ENCODE measurements around the gene ZCCHC24. TPM values are rescaled to one million over a fixed set of nuclear protein-coding genes. Genes with fewer than 3 reads are reported as not detected.

Gene ZCCHC24
- total and polyA plus RNA-seq, 2 donors from 2014 or later: 8.4 to 21.3 TPM

DNA sequence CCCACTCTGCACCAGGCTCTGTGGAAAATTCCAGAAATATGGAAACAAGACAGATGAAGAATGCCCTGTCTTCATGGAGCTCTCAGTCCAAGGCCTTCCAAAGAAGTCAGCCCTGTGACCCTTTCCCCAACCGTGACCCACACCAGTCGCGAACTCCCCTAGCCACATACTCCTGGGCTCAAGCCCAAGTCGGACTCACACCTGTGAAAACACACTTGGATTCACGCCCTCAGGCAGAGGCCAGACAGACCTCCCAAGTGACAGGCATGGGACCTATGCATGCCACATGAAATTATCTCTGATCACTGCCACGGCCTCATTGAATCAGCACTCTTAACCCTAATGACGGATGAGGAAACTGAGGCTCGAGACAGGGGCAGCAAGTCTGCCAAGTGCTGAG, 42.5 kb downstream of the ZCCHC24 start:
- intact Hi-C loops (cut with DNase I): no loop called here
- TF ChIP-seq, protein P1, sequence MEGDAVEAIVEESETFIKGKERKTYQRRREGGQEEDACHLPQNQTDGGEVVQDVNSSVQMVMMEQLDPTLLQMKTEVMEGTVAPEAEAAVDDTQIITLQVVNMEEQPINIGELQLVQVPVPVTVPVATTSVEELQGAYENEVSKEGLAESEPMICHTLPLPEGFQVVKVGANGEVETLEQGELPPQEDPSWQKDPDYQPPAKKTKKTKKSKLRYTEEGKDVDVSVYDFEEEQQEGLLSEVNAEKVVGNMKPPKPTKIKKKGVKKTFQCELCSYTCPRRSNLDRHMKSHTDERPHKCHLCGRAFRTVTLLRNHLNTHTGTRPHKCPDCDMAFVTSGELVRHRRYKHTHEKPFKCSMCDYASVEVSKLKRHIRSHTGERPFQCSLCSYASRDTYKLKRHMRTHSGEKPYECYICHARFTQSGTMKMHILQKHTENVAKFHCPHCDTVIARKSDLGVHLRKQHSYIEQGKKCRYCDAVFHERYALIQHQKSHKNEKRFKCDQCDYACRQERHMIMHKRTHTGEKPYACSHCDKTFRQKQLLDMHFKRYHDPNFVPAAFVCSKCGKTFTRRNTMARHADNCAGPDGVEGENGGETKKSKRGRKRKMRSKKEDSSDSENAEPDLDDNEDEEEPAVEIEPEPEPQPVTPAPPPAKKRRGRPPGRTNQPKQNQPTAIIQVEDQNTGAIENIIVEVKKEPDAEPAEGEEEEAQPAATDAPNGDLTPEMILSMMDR (IDR thresholded peaks at IDR 0.05; ENCODE audit: borderline replicate concordance, extremely low read depth, insufficient read depth): no peak
- Histone ChIP-seq H3K27me3 (ENCODE audit: control insufficient read depth, insufficient read depth, low read length) (no peaks in the 10 kb centered on the region), H3K9me3 (ENCODE audit: control insufficient read depth in 2 of 3, insufficient read depth in 1 of 3, low read length in 3 of 3) (no peaks in the 10 kb centered on the region), H3K27ac (ENCODE audit: low read depth in 2 of 2, low read length in 2 of 2) (peak overlapping the region in 1 of 2 donors; percentile 48), H3K4me3 (ENCODE audit: low read length in 3 of 3) (no peak overlapping the region), H3K4me1 (ENCODE audit: control insufficient read depth in 2 of 3, insufficient read depth in 2 of 3, low read depth in 1 of 3, low read length in 3 of 3) (peaks cover 2 to 70% (median 31%) of the 10 kb centered on the region in 3 donors), H3K9ac (ENCODE audit: low read length in 3 of 3) (no peak overlapping the region), H3K36me3 (ENCODE audit: control insufficient read depth in 2 of 3, insufficient read depth in 3 of 3, low read length in 3 of 3) (no peaks in the 10 kb centered on the region)
- DNase-seq (peak in 1 of 5 donors; percentile 56), FAIRE-seq (no peak)

DNA sequence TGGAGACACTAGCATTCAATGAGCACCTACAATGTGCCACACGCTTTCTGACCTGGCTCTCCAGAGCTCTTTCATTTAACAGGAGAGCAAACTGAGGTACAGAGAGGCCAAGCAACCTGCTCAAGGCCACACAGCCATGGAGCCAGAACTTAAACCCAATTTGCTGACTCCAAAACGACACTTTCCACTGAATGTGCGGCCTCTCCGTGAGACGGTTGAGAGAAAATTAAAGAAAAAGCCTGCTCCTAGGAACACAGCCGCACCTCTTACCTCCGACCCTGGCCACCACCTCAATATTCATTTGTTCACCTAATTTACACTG, 42.8 kb downstream of the ZCCHC24 start:
- Histone ChIP-seq H3K27ac (ENCODE audit: low read depth in 2 of 2, low read length in 2 of 2) (peak overlapping the region in 1 of 2 donors; percentile 48), H3K9me3 (ENCODE audit: control insufficient read depth in 2 of 3, insufficient read depth in 1 of 3, low read length in 3 of 3) (no peaks in the 10 kb centered on the region), H3K36me3 (ENCODE audit: control insufficient read depth in 2 of 3, insufficient read depth in 3 of 3, low read length in 3 of 3) (no peaks in the 10 kb centered on the region), H3K4me1 (ENCODE audit: control insufficient read depth in 2 of 3, insufficient read depth in 2 of 3, low read depth in 1 of 3, low read length in 3 of 3) (peaks cover 2 to 71% (median 33%) of the 10 kb centered on the region in 3 donors), H3K9ac (ENCODE audit: low read length in 3 of 3) (no peak overlapping the region), H3K4me3 (ENCODE audit: low read length in 3 of 3) (no peak overlapping the region), H3K27me3 (ENCODE audit: control insufficient read depth, insufficient read depth, low read length) (no peaks in the 10 kb centered on the region)
- TF ChIP-seq, protein P1 (IDR thresholded peaks at IDR 0.05; ENCODE audit: borderline replicate concordance, extremely low read depth, insufficient read depth): no peak
- FAIRE-seq (no peak), DNase-seq (no peak)
- intact Hi-C loops (cut with DNase I): no loop called here

DNA sequence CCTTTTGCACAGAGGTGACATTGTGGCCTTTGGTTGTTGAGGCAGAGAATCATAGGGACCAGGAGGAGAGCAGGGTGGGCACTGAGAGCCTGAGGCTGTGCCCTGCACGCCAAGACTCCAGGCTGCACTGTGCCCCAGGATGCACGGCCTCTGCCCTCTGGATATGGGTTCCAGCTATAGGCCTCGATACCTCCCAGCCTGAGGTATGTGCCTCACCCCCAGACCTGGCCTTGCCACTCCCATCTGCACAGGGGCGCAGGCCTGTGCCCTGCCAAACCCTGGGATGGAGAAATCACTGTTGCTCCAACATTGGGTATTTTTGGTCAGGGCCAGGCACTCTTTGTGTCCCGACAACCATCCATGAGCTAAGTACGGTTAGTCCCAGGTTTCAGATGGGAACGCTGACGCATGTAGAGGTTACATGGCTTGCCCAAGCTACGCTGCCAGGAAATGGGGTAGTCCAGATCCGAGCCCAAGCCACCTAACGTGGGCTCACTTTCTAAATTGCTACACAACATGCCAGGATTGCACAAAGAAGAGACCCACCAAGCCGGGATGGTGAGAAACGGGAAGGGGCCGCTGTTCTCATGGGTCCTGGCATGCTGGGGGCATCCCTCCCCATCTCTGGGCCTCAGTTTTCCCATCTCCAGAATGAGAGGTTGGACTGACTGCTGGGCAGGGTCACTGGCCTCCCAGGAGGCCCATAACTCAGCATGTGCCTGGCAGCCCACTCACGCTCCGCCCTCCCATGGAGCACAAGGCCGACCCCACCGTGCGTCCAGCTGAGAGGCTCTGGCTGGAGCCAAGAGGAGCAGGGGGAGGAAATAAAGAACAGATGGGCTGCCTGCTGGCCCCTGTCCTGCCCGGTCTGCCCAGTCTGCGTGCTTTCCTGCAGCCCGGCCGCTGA, 44.2 kb downstream of the ZCCHC24 start:
- intact Hi-C loops (cut with DNase I): no loop called here
- Histone ChIP-seq H3K27me3 (ENCODE audit: control insufficient read depth, insufficient read depth, low read length) (no peaks in the 10 kb centered on the region), H3K9me3 (ENCODE audit: control insufficient read depth in 2 of 3, insufficient read depth in 1 of 3, low read length in 3 of 3) (no peaks in the 10 kb centered on the region), H3K27ac (ENCODE audit: low read depth in 2 of 2, low read length in 2 of 2) (peak overlapping the region in 1 of 2 donors; percentile 22), H3K4me1 (ENCODE audit: control insufficient read depth in 2 of 3, insufficient read depth in 2 of 3, low read depth in 1 of 3, low read length in 3 of 3) (peaks cover 2 to 64% (median 27%) of the 10 kb centered on the region in 3 donors), H3K9ac (ENCODE audit: low read length in 3 of 3) (no peak overlapping the region), H3K4me3 (ENCODE audit: low read length in 3 of 3) (no peak overlapping the region), H3K36me3 (ENCODE audit: control insufficient read depth in 2 of 3, insufficient read depth in 3 of 3, low read length in 3 of 3) (no peaks in the 10 kb centered on the region)
- DNase-seq (peak in 4 of 5 donors; percentile 66 to 93 (median 77)), FAIRE-seq (no peak)
- TF ChIP-seq, protein P1 (IDR thresholded peaks at IDR 0.05; ENCODE audit: borderline replicate concordance, extremely low read depth, insufficient read depth): no peak

Data from kidney (tissue), 14 donors.